LNCaP clone FGC (cell line): ENCODE results near the gene STEAP4.
"Not testable (repeated sequence)": the region's sequence is repeated elsewhere in the genome, so short reads cannot be mapped to it uniquely, and the experiment has no call there.

Experiments used
- DNase-seq: peaks from one replicate; pipeline ENCODE4 v3.0.0-alpha.2; 2011; ENCODE audit warnings: low read depth
- H3K4me3 ChIP-seq: 2 replicates; pipeline ENCODE4 v1.5.1; 2011; ENCODE audit warnings: mild to moderate bottlenecking, low read depth, low read length, control low read depth
- TF ChIP-seq, protein P1 (sequence below): IDR thresholded peaks from 2 replicates; pipeline ENCODE4 v1.5.1; 2012; ENCODE audit warnings: mild to moderate bottlenecking; ENCODE audit not compliant: control insufficient read depth, insufficient read depth; ENCODE audit errors: extremely low read depth

STEAP4 gene

DNA sequence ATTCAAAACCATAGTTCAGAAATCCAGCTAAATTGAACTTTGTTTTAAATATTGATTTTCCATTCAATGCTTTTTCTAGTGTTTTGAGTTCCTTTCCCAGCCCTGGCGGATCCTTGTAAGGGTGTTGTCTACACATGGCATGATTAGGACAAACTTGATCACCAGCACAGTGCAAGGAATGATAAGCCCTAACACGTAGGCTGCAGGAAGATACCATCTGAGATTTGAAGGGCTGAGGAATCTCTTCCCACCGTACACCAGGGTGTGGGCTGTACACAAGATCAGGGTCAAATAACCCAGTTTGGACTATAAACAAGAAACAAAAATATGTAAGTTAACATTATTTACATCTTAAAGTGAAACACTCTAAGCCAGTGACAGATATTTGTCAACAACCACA is 27.4 kb downstream of the STEAP4 start:
- H3K4me3 ChIP-seq, result no peak overlapping the region
- TF ChIP-seq, protein P1, sequence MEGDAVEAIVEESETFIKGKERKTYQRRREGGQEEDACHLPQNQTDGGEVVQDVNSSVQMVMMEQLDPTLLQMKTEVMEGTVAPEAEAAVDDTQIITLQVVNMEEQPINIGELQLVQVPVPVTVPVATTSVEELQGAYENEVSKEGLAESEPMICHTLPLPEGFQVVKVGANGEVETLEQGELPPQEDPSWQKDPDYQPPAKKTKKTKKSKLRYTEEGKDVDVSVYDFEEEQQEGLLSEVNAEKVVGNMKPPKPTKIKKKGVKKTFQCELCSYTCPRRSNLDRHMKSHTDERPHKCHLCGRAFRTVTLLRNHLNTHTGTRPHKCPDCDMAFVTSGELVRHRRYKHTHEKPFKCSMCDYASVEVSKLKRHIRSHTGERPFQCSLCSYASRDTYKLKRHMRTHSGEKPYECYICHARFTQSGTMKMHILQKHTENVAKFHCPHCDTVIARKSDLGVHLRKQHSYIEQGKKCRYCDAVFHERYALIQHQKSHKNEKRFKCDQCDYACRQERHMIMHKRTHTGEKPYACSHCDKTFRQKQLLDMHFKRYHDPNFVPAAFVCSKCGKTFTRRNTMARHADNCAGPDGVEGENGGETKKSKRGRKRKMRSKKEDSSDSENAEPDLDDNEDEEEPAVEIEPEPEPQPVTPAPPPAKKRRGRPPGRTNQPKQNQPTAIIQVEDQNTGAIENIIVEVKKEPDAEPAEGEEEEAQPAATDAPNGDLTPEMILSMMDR, result no peak
- no peak for DNase-seq

DNA sequence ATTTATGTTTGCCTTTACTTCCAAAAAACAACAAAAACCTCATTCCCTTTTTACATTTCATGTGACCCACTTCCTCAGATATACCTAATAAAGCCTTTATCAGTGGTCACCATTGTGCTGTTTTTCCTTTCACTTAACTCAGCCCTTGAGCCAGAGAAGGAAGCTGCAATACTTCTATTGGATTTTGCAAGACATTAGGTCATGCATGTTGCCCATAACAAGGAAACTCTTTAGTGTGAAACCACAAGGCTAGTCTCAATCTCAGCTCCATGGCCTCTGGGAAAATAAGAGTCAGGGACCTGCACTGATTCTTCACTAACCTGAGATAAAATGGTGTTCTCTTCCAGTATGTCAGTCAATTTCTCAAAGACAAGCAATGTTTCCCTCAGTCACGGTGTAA is 27.8 kb downstream of the STEAP4 start:
- DNase-seq, result no peak
- TF ChIP-seq, protein P1, result no peak
- H3K4me3 ChIP-seq, result no peak overlapping the region

DNA sequence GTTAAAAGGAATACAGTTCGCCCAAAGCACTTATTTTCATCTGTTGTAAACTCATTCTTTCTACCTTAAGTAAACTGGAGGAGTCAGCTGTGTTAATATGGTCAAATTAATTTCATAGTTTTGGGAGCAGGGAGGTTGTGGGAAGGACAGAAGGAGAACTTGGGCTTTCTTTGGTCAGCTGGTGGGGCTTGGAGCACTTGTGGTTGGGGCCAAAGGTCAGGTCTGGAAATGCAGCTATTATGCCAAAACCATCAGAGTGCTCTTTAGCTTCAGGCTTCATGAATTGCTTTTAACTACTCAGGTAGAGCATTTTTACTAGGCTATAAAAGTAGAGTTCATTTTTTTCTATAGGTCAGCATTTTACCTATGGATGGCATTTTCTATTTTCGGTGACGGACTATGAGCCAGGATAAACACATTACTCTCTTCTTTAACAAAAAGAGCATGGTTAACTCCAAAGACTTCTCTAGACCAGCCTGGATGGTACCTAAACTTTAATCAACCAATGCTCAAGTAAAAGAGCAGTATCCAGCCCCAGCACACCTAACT is 30.0 kb downstream of the STEAP4 start:
- TF ChIP-seq, protein P1, result no peak
- H3K4me3 ChIP-seq, result no peak overlapping the region
- DNase-seq, result no peak

DNA sequence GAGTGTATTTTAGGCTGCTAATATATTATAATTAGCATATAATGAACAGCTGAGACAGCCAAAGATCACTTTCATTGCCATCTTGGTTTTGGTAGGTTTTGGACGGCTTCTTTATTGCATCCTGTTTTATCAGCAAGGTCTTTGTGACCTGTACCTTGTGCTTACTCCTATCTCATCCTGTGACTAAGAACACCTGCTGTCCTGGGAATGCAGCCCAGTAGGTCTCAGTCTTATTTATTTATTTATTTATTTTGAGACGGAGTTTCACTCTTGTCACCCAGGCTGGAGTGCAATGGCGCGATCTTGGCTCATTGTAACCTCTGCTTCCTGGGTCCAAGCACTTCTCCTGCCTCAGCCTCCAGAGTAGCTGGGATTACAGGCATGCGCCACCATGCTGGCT is 31.8 kb downstream of the STEAP4 start:
- not testable (repeated sequence) for H3K4me3 ChIP-seq, DNase-seq

DNA sequence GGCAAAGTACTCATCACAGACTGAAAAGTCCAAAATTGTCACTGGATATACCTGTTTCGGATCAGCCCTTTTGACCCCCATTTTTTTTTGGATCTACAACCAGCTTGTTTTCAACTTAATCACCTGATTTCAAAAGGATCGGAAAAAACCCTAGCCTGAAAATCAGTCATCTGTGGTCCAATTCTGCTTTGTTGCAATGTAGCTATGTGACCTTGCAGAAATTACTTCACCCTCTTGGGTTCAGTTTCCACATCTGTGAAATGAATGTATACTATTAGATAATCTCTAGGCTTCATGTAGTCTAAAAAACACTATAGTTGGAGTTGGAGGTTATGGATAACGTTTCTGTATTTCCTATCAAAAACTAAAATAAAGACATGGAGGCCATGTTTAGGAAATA is 37.1 kb downstream of the STEAP4 start:
- DNase-seq, result no peak
- TF ChIP-seq, protein P1, result no peak
- H3K4me3 ChIP-seq, result no peak overlapping the region

DNA sequence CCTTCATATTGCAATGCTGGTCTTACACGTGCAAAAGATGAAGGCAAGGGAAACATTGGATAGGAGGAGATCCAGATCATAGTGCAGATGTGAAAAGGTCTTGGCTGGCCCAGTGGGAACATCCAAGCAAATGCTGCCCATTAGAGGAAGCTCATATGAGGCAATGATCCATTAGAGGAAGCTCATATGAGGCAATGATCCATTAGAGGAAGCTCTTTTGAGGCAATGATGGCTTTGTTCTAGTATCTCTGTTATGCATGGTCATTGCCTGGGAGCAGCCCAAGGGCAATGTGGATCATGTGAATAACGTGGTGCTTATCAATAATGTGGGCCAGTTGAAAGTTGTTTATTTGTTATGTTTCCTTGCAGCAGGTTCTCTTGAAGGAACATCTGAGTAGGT is 37.8 kb downstream of the STEAP4 start:
- no peak overlapping the region for H3K4me3 ChIP-seq
- TF ChIP-seq, protein P1, result no peak
- no peak for DNase-seq

DNA sequence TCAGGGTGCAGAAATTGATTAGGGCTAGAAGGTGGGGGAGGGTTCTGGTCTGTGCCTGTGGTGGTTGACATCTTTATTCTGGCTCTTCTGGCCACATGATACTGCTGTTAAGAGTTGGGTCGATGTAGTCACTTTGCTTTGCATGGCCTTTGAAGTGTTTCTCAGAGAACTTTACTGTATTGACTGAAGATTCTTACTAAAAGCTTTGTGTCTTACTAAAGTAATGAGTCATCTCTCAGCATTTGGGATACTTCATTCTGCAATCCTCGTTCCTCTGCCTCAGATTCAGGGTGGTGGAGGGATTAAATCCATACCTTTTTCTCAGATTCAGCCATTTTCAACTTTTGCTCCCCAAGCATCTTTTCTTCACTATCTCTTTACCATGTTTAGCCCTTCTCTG is 38.6 kb downstream of the STEAP4 start:
- DNase-seq, result no peak
- no peak overlapping the region for H3K4me3 ChIP-seq
- TF ChIP-seq, protein P1, result no peak
